ENCODE data around the gene SPNS2. TPM values are rescaled to one million over a fixed set of nuclear protein-coding genes. Genes with fewer than 3 reads are reported as not detected.

The SPNS2 gene
- total RNA-seq, 2 donors from 2014 or later: 0.16 to 0.64 TPM

DNA sequence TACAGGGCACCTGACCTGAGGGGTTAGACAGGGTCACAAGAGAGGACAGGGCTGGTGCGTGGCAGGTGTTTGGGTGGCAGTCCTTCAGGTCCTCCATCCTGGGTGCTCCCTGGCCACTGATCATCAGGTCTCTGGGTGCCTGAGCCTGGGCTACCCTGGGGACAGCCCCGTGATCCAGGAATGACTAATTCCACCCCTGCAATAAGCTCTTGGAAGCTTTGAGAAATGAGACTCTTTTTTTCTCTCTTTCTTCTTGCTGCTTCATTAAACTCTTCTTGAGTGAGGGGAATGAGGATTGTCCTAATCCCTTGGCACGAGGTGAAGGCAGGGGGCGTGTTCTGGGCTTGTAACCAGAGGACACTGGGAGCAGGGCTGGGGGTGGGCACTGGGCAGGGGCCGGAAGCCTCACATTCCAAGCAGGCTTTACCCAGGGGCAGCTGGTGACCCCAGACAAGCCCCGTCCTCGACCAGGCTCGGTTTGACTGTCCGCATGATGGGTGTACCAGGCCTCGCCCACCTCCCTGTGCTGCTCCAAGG, 21.4 kb upstream of the SPNS2 start:
- Mint-ChIP-seq H3K9me3 (no peaks in the 10 kb centered on the region), H3K27ac (no peak overlapping the region)
- peak; percentile 73 to 85 for ATAC-seq

DNA sequence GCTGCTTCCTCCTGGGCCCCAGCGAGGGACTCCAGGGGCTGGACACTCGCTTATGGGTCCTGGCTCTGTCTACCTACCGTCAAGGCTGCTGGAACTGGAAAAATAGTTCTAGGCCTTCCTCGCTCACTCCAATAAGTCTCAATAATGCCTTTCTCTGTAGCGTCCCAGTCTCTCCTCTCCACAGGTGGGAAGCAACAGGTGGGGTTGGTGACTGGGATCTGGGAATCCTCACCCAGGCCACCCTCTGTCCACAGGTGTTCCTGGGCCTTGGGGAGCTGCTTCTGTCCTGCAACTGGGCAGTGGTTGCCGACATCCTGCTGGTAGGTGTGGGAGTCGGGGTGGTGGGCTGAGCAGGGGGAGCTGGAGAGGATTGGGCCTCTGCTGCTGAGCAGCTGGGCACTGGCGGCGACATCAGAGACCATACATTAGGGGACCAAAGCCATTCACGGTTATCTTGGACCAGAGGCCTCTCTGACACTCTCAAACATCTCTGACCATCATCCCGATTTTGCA, 20.3 kb upstream of the SPNS2 start:
- Mint-ChIP-seq H3K36me3 (no peaks in the 10 kb centered on the region), H3K9me3 (no peaks in the 10 kb centered on the region), H3K27ac (no peak overlapping the region)
- ATAC-seq: no peak
- no peak for DNase-seq (ENCODE audit: low spot score in 2 of 2)

More for the DNA sequence above, 21.4 kb upstream of the SPNS2 start:
- no peak for DNase-seq (ENCODE audit: low spot score in 2 of 2)
- no peaks in the 10 kb centered on the region for H3K36me3 Mint-ChIP-seq

DNA sequence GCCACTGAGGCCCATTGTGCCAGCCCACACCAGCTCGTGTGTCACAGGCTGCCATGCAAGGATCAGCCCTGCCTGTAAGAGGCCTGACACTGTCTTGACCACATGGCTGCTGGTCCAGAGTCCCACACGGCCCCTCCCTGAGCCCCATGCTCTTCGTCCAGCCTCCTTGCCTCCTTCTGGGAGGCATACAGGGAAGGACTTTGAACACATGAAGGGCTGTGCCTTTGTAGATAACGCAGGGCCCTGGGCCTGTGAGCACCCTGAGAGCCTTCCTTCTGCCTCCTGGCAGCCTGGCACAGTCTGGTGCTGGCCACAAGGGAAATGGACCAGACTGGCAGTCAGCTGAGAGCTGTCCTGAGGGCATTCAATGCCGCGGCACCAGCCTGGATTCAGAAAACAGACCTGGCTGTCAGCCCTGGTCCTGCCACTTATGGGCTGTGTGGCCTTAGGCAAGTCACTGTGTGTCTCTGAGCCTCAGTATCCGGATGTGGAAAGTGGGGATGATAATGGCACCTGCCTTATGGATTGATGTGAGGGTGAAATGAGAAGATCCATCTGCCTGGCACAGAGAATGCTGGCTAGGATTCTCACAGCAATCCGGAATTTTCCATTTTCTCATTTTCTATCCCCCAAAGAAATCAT, 19.2 kb upstream of the SPNS2 start:
- DNase-seq (ENCODE audit: low spot score in 2 of 2) (no peak), ATAC-seq (no peak)
- Mint-ChIP-seq H3K9me3 (no peaks in the 10 kb centered on the region), H3K27ac (no peak overlapping the region), H3K36me3 (no peaks in the 10 kb centered on the region)

DNA sequence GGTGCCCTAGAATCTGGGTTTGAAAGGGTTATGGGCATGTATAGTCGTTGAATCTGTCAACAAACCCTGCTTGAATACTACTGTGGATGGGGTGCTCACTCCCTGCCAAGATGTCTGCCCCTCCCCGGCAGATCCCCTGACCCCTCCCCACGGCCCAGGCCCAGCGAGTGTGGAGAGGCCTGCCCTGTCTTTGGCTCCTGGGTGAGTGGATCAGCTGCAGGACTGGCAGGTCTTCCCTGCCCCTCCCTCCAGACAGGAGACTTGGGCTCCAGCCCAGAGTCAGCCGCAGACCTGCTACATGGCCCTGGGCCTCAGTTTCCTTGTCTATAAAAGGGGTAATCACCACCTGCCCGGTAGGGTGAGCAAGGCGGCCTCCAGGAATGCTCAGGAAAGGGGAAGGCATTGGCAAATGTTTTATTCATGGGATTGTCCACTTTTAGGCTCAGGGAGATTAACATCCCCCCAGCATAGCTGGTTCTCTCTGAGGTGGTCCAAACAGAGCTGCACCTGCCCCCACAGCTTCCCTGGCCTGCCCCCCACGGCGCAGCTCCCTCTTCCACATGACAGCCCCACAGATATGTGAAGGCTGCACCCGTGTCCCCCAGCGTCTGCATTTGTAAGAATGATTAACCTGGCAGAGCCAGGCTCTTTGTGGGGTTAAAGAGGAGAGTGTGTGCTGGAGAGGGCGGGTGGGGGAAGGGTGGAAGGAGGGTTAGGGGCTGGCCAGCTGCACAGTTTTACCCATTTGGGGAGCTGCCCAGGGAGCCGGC, 18.5 kb upstream of the SPNS2 start:
- Mint-ChIP-seq H3K36me3 (peaks cover 4% of the 10 kb centered on the region in 2 donors), H3K9me3 (no peaks in the 10 kb centered on the region), H3K27ac (peak overlapping the region in 1 of 2 donors; percentile 87)
- DNase-seq (ENCODE audit: low spot score in 2 of 2) (no peak), ATAC-seq (no peak)

DNA sequence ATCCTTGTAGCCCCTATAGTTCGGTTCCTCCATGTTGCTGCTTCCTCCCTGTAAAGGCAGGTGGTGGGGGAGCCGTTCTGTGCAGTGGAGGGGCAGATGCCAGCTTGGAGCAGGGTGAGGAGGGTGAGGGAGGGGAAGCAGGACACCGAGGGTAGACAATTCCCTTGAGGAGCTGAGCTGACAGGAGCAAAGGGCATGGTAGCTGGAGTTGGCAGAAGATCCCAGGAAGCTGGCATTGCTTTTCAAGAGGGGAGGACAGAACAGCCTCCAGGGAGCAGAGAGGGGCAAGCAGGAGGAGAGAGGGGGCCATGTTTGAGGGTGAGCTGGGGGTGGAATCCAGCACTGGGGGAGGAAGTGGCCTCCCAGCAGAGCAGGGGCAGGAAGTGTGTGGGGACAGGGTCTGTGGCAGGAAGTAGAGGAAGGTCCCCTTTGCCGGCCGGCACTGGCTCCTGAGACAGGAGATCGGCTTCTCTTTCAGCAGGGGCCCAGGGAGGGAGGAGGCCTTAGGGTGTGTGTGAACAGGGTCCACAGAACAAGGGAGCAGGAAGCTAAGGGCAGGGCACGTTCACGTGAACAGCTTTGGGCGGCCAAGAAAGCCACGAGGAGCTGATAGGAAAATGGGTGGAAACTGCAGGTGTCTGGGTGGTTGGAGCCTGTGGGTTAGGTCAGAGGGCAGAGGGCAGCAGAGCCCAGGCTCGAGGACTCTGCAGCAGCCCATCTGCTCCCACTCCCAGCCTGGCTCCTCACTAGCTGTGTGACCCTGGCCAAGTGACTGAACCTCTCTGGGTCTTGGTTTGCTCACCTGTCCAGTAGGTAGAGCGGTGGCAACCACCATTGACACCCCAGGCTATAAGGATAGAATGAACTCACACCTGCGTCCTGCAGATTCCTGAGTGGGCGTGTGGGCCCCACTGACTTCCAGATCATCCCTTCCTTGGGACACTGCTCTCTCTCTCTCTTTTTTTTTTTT, 17.5 kb upstream of the SPNS2 start:
- Mint-ChIP-seq H3K36me3 (peaks cover 4 to 7% of the 10 kb centered on the region in 2 donors), H3K9me3 (no peaks in the 10 kb centered on the region), H3K27ac (peak overlapping the region; percentile 87 to 96)
- DNase-seq (ENCODE audit: low spot score in 2 of 2) (no peak), ATAC-seq (peak; percentile 57 to 66)

DNA sequence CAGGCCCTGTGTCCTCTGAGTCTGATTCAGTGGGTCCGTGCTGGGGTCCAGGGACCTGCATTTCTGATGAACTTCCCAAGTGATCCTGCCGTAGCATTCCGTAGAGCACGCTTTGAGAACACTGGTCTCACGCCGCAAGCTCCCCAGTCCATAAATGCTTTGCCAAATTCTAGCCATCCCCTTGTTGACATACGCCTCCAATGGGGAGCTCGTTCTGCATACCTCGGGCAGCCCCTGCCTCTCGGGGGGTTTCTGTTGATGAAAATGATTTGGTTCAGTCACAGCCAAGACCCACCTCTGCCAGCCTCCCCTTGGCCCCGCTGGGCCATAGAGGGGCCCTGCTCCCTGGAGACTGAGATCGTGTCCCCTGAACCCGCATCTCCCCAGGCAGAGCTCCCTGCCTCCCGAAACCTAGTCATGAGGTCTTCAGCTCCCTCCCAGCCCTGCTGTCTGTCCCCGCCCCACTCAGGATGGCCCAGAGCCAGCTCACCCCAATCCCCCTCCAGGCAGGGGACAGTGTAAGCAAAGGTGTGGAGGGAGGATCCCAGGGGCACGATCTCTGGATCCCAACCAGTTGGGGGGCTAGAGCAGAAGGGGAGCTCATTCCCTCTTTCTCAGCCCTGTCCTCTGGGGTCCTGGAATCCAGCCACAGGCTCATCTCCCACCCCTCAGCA, 16.2 kb upstream of the SPNS2 start:
- ATAC-seq (no peak), DNase-seq (ENCODE audit: low spot score in 2 of 2) (no peak)
- Mint-ChIP-seq H3K36me3 (peaks cover 4 to 8% of the 10 kb centered on the region in 2 donors), H3K27ac (peak overlapping the region in 1 of 2 donors; percentile 87), H3K9me3 (no peaks in the 10 kb centered on the region)

DNA sequence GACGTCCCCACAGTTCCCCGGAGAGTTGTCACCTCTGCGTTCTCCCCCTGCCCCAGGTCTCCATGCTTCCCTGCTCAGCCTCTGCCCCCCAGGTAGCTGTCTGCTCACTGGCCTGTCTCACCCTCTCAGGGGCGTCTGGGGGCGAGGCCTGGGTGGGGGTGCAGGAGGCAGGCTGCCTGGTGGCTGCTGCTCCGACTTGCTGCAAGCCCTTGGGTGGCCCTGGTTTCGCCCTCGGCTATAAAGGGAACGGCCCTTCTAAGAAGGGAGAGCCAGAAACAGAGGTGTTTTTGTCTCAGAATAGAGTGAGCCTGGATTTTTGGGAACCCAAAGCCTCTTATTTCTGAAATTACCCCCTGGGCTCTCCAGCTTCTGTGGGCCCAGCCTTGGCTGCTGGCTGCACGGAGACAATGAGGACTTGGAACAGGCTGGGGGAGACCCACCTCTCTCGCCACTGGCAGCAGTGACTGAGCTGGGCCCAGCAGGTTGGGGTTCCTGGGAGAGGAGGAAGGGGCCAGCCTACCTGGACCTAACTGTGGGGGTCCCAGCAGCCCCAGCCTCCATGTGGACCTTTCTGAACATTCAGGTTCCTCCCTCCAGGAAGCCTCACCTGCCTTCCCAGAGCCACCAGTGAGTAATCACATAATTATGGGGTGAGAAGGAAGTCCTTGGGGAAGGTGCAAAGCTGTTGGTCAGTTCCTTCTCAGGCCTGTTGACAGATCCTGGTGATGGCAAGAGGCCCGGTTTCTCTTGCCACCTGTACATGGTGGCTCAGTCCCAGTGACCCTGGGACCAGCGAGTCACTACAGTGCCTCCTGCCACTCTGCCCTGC, 15.5 kb upstream of the SPNS2 start:
- Mint-ChIP-seq H3K27ac (peak overlapping the region in 1 of 2 donors; percentile 53), H3K36me3 (peaks cover 4 to 8% of the 10 kb centered on the region in 2 donors), H3K9me3 (no peaks in the 10 kb centered on the region)
- DNase-seq (ENCODE audit: low spot score in 2 of 2) (no peak), ATAC-seq (no peak)

DNA sequence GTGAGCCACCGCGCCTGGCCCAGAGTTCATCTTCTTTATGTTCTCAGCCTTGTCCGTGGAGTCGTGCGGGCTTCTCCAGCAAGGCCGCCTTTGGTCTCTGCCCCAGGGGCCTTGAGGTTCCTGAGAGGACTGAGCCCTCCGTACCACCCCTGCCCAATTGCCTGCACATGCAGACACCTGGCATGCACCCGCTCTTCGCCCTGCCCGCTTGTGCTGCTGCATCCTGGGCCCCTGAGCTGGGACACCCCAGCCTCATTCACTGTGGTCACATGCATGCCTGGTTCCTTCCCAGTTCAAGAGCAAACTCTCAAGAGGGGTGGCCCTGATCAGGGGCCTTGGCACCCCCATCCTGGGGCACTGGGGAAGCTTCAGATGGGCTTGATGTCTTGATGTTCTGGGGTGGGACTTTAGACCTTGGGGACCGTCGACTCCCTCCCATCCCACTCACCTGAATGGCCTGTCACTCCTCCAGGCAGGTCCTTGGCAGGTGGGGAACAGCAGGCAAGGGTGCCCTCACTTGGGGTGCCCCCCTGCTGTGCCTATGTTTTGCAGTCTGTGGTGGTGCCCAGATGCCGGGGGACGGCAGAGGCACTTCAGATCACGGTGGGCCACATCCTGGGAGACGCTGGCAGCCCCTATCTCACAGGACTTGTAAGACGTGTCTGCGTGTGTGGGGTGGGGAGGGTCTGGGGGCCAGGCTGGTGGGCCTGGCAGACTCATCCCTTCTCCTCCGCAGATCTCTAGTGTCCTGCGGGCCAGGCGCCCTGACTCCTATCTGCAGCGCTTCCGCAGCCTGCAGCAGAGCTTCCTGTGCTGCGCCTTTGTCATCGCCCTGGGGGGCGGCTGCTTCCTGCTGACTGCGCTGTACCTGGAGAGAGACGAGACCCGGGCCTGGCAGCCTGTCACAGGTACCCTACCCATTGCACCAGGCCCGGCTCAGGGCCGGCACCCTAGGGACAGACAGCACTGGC, 12.7 kb upstream of the SPNS2 start:
- H3K9me3 Mint-ChIP-seq: no peaks in the 10 kb centered on the region
- H3K36me3 Mint-ChIP-seq: peaks cover 4 to 8% of the 10 kb centered on the region in 2 donors
- DNase-seq (ENCODE audit: low spot score in 2 of 2): peak; percentile 51 to 65
- peak; percentile 91 to 94 for ATAC-seq
- H3K27ac Mint-ChIP-seq: peak overlapping the region; percentile 77 to 90

DNA sequence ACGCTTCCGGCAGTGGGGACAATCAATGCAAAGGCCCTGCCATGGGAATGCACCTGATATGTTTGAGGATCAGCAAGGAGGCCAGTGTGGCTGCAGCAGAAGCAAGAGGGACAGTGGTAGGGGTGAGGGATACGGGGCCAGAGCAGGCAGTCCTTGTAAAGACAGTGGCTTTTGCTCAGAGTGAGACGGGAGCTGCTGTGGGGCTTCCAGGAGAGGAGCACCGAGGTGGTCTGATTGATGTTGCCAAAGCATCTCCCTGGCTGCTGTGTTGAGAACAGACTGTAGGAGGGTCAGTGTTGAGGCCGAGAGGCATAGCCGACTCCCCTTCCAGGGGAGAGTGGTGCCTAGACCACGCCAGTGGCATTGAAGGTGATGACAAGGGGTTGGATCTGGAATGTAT, 11.4 kb upstream of the SPNS2 start:
- no peak for ATAC-seq
- peaks cover 4 to 8% of the 10 kb centered on the region in 2 donors for H3K36me3 Mint-ChIP-seq
- H3K27ac Mint-ChIP-seq: peak overlapping the region in 1 of 2 donors; percentile 48
- no peak for DNase-seq (ENCODE audit: low spot score in 2 of 2)
- H3K9me3 Mint-ChIP-seq: no peaks in the 10 kb centered on the region

DNA sequence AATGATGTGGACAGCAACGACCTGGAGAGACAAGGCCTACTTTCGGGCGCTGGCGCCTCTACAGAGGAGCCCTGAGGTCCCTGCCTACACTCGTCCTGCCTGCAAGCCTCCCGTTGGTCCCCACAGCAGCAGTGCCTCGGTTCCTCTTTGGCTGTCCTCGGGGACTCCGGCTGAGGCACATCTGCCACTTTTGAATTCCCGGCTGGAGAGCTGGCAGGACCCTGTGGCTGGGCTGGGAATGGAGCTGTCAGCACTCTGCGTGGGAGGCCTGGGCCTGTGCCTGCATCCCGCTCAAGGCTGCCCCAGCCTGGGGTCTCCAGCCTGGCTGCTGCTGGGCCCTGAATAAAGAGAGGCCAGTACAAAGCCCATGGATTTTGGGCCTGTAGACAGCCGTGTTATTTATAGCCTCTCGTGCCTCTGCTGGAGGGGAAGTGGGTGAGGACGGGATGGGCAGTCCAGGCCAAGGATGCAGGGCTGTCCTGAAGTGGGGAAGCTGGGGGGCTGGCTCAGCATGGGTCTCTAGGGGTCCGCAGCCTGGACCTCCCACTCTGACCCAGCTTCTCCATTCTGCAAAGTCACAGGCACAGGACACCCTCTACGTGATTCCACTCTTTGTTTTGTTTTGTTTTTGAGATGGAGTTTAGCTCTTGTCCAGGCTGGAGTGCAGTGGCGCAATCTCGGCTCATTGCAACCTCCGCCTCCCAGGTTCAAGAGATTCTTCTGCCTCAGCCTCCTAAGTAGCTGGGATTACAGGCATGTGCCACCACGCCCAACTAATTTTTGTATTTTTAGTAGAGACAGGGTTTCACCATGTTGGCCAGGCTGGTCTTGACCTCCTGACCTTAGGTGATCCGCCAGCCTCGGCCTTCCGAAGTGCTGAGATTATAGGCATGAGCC, 10.6 kb upstream of the SPNS2 start:
- H3K9me3 Mint-ChIP-seq: no peaks in the 10 kb centered on the region
- DNase-seq (ENCODE audit: low spot score in 2 of 2) (no peak), ATAC-seq (no peak)
- peak overlapping the region in 1 of 2 donors; percentile 48 for H3K27ac Mint-ChIP-seq
- H3K36me3 Mint-ChIP-seq: peaks cover 4 to 8% of the 10 kb centered on the region in 2 donors

- Mint-ChIP-seq H3K36me3 (peaks cover 4 to 8% of the 10 kb centered on the region in 2 donors), H3K27ac (no peak overlapping the region), H3K9me3 (no peaks in the 10 kb centered on the region)
- DNase-seq (ENCODE audit: low spot score in 2 of 2) (no peak), ATAC-seq (no peak)
Measured at GRCh38 chr17:4488989-4489595, 9.6 kb upstream of the SPNS2 start.

GRCh38 chr17:4490109-4490591, 8.5 kb upstream of the SPNS2 start:
- Mint-ChIP-seq H3K9me3 (no peaks in the 10 kb centered on the region), H3K36me3 (peaks cover under 1 to 4% of the 10 kb centered on the region in 2 donors), H3K27ac (no peak overlapping the region)
- DNase-seq (ENCODE audit: low spot score in 2 of 2): no peak
- ATAC-seq: no peak

GRCh38 chr17:4490637-4491061, 8.0 kb upstream of the SPNS2 start:
- H3K36me3 Mint-ChIP-seq: peaks cover 0 to 4% of the 10 kb centered on the region in 2 donors
- H3K9me3 Mint-ChIP-seq: no peaks in the 10 kb centered on the region
- no peak for ATAC-seq
- no peak overlapping the region for H3K27ac Mint-ChIP-seq
- DNase-seq (ENCODE audit: low spot score in 2 of 2): no peak

Measured in activated naive CD4-positive, alpha-beta T cell treated with anti-CD3 and anti-CD28 coated beads, Interleukin-2, amount 50 U/mL, for 72 hours (primary cell).